ENCODE measurements around the gene PHOX2B. TPM values are rescaled to one million over a fixed set of nuclear protein-coding genes. Genes with fewer than 3 reads are reported as not detected.
"Not testable (repeated sequence)": the region's sequence is repeated elsewhere in the genome, so short reads cannot be mapped to it uniquely, and the experiment has no call there.

PHOX2B gene
- polyA plus RNA-seq, 1 of the 3 experiments (the other 2 are of a cell fraction): 0.95 TPM

DNA sequence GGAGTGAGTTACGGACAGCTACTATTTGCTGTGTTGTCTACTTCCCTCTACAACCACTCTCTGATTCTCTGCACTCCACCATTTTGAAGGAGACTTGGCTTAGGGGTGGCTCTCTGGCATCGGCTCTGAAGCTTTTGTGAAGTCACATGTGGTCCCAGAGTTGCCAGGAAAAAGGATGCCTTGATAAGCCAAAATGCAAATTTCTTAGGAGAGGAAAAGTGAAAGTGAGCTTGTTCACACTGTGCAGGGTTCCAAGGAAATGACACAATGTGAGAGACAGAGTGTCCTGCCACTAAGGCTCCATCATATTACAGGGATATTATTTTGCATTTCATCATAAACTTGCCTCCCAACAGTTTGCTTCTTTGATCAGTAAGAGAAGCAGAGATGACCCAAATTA is 7.2 kb downstream of the PHOX2B start:
- H3K9ac ChIP-seq: no peak overlapping the region
- no peaks in the 10 kb centered on the region for H3K9me2 ChIP-seq
- WGBS (ENCODE audit: low lambda C conversion rate): 53% methylated on average over 2 of the region's 2 CpGs
- no peak overlapping the region for H2AFZ ChIP-seq (ENCODE audit: low read depth)
- POLR2A ChIA-PET: interaction anchor here (1.1 to 2.4 kb wide), 7 partner anchors 8 to 144 kb away, joined by 4 to 10 read pairs (median 6); partner anchors contain the start of gene PHOX2B
- peaks cover 0 to 4% of the 10 kb centered on the region in 2 experiments for H3K36me3 ChIP-seq (replicated peaks in 1 of 2; ENCODE audit: control insufficient read depth in 1 of 2, insufficient read depth in 2 of 2, low read length in 1 of 2)
- CTCF ChIA-PET: interaction anchor here (0.6 to 3.1 kb wide), 6 partner anchors 10 to 146 kb away, joined by 3 to 19 read pairs (median 4); no protein-coding TSS in a partner anchor
- no peak overlapping the region for H3K4me2 ChIP-seq
- no peak overlapping the region for H3K4me3 ChIP-seq (ENCODE audit: low read depth in 2 of 2, low read length in 1 of 2)
- TF ChIP-seq NRF1 (IDR thresholded peaks at IDR 0.05; ENCODE audit: low read depth, low read length): no peak
- TF ChIP-seq, protein P1, sequence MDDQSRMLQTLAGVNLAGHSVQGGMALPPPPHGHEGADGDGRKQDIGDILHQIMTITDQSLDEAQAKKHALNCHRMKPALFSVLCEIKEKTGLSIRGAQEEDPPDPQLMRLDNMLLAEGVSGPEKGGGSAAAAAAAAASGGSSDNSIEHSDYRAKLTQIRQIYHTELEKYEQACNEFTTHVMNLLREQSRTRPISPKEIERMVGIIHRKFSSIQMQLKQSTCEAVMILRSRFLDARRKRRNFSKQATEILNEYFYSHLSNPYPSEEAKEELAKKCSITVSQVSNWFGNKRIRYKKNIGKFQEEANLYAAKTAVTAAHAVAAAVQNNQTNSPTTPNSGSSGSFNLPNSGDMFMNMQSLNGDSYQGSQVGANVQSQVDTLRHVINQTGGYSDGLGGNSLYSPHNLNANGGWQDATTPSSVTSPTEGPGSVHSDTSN (IDR thresholded peaks at IDR 0.05): no peak
- no peak for TF ChIP-seq FOXM1 (IDR thresholded peaks at IDR 0.05; ENCODE audit: low read depth)
- no peak for TF ChIP-seq EZH2phosphoT487 (IDR thresholded peaks at IDR 0.05; ENCODE audit: borderline replicate concordance, low read depth)
- no peak for TF ChIP-seq GATA2 (CRISPR knock-in tag; IDR thresholded peaks at IDR 0.05)
- TF ChIP-seq JUND (IDR thresholded peaks at IDR 0.05): no peak
- TF ChIP-seq, protein P2, sequence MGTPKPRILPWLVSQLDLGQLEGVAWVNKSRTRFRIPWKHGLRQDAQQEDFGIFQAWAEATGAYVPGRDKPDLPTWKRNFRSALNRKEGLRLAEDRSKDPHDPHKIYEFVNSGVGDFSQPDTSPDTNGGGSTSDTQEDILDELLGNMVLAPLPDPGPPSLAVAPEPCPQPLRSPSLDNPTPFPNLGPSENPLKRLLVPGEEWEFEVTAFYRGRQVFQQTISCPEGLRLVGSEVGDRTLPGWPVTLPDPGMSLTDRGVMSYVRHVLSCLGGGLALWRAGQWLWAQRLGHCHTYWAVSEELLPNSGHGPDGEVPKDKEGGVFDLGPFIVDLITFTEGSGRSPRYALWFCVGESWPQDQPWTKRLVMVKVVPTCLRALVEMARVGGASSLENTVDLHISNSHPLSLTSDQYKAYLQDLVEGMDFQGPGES (IDR thresholded peaks at IDR 0.05; ENCODE audit: low read depth, low read length): no peak
- no peak for TF ChIP-seq POLR2AphosphoS5 (IDR thresholded peaks at IDR 0.05; ENCODE audit: low read depth, low read length)
- no peak for TF ChIP-seq GABPA (IDR thresholded peaks at IDR 0.05; ENCODE audit: low read depth)
- no peak for TF ChIP-seq YY1 (IDR thresholded peaks at IDR 0.05; ENCODE audit: low read depth)
- no peak for TF ChIP-seq RXRA (IDR thresholded peaks at IDR 0.05; ENCODE audit: borderline replicate concordance, low read depth)
- TF ChIP-seq MEF2A (IDR thresholded peaks at IDR 0.05; ENCODE audit: borderline replicate concordance, low read depth): no peak
- no peak for TF ChIP-seq ELF1 (IDR thresholded peaks at IDR 0.05)
- TF ChIP-seq, protein P3, sequence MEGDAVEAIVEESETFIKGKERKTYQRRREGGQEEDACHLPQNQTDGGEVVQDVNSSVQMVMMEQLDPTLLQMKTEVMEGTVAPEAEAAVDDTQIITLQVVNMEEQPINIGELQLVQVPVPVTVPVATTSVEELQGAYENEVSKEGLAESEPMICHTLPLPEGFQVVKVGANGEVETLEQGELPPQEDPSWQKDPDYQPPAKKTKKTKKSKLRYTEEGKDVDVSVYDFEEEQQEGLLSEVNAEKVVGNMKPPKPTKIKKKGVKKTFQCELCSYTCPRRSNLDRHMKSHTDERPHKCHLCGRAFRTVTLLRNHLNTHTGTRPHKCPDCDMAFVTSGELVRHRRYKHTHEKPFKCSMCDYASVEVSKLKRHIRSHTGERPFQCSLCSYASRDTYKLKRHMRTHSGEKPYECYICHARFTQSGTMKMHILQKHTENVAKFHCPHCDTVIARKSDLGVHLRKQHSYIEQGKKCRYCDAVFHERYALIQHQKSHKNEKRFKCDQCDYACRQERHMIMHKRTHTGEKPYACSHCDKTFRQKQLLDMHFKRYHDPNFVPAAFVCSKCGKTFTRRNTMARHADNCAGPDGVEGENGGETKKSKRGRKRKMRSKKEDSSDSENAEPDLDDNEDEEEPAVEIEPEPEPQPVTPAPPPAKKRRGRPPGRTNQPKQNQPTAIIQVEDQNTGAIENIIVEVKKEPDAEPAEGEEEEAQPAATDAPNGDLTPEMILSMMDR (IDR thresholded peaks at IDR 0.05): no peak
- TF ChIP-seq, protein P4, sequence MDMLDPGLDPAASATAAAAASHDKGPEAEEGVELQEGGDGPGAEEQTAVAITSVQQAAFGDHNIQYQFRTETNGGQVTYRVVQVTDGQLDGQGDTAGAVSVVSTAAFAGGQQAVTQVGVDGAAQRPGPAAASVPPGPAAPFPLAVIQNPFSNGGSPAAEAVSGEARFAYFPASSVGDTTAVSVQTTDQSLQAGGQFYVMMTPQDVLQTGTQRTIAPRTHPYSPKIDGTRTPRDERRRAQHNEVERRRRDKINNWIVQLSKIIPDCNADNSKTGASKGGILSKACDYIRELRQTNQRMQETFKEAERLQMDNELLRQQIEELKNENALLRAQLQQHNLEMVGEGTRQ (IDR thresholded peaks at IDR 0.05; ENCODE audit: borderline replicate concordance, low read depth, low read length): no peak
- TF ChIP-seq RFX5 (IDR thresholded peaks at IDR 0.05; ENCODE audit: low read length): no peak
- no peak for TF ChIP-seq TEAD4 (IDR thresholded peaks at IDR 0.05; ENCODE audit: borderline replicate concordance, insufficient read depth)
- TF ChIP-seq MXI1 (IDR thresholded peaks at IDR 0.05; ENCODE audit: low read depth, low read length): no peak
- TF ChIP-seq CHD2 (IDR thresholded peaks at IDR 0.05; ENCODE audit: low read length, partially characterized antibody): no peak
- TF ChIP-seq RCOR1 (IDR thresholded peaks at IDR 0.05; ENCODE audit: low read length): no peak
- H3K27ac ChIP-seq (ENCODE audit: low read depth in 2 of 2, low read length in 1 of 2): no peak overlapping the region; a peak in 2 of 4 replicates
- H3K4me1 ChIP-seq (ENCODE audit: control insufficient read depth in 1 of 2, insufficient read depth in 2 of 2, low read depth in 1 of 2, low read length in 1 of 2): peaks cover 0 to 16% of the 10 kb centered on the region in 2 experiments; a peak in 2 of 4 replicates
- no peaks in the 10 kb centered on the region for H4K20me1 ChIP-seq (ENCODE audit: insufficient read depth)
- H3K79me2 ChIP-seq (ENCODE audit: insufficient read depth): no peaks in the 10 kb centered on the region
- peaks cover 23% of the 10 kb centered on the region for H3K27me3 ChIP-seq (ENCODE audit: insufficient read depth)
- no peaks in the 10 kb centered on the region for H3K9me3 ChIP-seq
- H3F3A ChIP-seq (replicated peaks; ENCODE audit: insufficient read depth): no peaks in the 10 kb centered on the region
- no peak for DNase-seq

DNA sequence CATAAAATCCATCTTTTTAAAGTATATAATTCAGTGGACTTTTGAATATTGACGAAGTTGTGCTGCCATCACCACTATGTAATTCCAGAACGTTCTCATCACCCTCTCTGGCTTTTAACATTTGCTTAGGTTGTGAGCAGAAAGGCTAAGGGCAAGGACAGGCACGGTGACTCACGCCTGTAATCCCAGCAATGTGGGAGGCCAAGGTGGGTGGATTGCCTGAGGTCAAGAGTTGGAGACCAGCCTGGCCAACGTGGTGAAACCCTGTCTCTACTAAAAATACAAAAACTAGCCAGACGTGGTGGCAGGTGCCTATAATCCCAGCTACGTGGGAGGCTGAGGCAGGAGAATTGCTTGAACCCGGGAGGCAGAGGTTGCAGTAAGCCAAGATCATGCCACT is 11.0 kb downstream of the PHOX2B start:
- H4K20me1 ChIP-seq (ENCODE audit: insufficient read depth); H3K4me3 ChIP-seq (ENCODE audit: low read depth in 2 of 2, low read length in 1 of 2); H3K27me3 ChIP-seq (ENCODE audit: insufficient read depth); H3K9me3 ChIP-seq; DNase-seq; H3K27ac ChIP-seq (ENCODE audit: low read depth in 2 of 2, low read length in 1 of 2); CTCF ChIA-PET; H3K79me2 ChIP-seq (ENCODE audit: insufficient read depth); H3F3A ChIP-seq (replicated peaks; ENCODE audit: insufficient read depth); H2AFZ ChIP-seq (ENCODE audit: low read depth); H3K9ac ChIP-seq; H3K9me2 ChIP-seq; H3K4me2 ChIP-seq; H3K4me1 ChIP-seq (ENCODE audit: control insufficient read depth in 1 of 2, insufficient read depth in 2 of 2, low read depth in 1 of 2, low read length in 1 of 2); H3K36me3 ChIP-seq (replicated peaks in 1 of 2; ENCODE audit: control insufficient read depth in 1 of 2, insufficient read depth in 2 of 2, low read length in 1 of 2): not testable (repeated sequence)
- 39% methylated on average over 8 of the region's 8 CpGs for WGBS (ENCODE audit: low lambda C conversion rate)
- POLR2A ChIA-PET: interaction anchor here (1.0 kb wide), 1 partner anchor 11 kb away, joined by 7 read pairs; no protein-coding TSS in a partner anchor

Data from SK-N-SH (cell line).